ENCODE measurements around the gene FOXJ1. TPM values are rescaled to one million over a fixed set of nuclear protein-coding genes. Genes with fewer than 3 reads are reported as not detected.

The FOXJ1 gene
- total RNA-seq, 2 donors from 2014 or later = 0.33 to 3.4 TPM

DNA sequence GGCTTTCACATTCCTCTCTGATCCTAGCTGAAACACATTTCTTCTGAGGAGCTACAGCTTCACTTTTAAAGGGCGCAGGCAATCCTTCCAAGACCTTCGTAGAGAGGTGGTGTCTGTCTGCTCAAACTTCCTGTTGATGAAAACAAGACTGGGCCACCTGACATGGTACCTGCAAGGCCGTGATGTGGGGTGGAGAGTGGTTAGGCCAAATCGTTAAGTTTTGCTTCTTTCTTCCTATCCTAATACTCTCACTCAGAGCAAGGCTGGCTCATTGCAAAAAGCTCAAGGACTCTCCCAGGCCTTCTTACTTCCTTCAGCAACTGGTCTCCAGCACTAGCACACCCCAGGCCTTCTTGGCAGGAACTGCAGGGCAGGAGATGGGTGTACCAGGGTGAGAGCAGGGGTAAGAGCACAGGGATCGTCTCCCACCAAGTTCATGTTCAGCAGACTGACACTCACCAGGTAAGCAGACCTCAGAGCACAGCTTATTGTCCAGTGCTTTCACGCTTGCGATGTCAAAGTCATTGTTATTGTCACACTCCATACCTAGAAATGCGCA is 10.9 kb upstream of the FOXJ1 start:
- Histone ChIP-seq H3K36me3 (replicated peaks in 1 of 2; ENCODE audit: insufficient read depth in 1 of 2, low read depth in 2 of 2) (no peaks in the 10 kb centered on the region), H3K4me1 (no peaks in the 10 kb centered on the region), H3K27ac (no peak overlapping the region), H3K27me3 (no peaks in the 10 kb centered on the region), H3K4me3 (no peak overlapping the region), H3K9me3 (no peaks in the 10 kb centered on the region)
- ATAC-seq (no peak), DNase-seq (no peak)
- TF ChIP-seq, protein P1, sequence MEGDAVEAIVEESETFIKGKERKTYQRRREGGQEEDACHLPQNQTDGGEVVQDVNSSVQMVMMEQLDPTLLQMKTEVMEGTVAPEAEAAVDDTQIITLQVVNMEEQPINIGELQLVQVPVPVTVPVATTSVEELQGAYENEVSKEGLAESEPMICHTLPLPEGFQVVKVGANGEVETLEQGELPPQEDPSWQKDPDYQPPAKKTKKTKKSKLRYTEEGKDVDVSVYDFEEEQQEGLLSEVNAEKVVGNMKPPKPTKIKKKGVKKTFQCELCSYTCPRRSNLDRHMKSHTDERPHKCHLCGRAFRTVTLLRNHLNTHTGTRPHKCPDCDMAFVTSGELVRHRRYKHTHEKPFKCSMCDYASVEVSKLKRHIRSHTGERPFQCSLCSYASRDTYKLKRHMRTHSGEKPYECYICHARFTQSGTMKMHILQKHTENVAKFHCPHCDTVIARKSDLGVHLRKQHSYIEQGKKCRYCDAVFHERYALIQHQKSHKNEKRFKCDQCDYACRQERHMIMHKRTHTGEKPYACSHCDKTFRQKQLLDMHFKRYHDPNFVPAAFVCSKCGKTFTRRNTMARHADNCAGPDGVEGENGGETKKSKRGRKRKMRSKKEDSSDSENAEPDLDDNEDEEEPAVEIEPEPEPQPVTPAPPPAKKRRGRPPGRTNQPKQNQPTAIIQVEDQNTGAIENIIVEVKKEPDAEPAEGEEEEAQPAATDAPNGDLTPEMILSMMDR (IDR thresholded peaks at IDR 0.05) = no peak
- TF ChIP-seq POLR2A (IDR thresholded peaks at IDR 0.05) = no peak
- intact Hi-C loops (cut with DNase I) = no loop called here
- 81 to 83% methylated on average over 7 to 8 of the region's 8 CpGs for WGBS, 2 donors

DNA sequence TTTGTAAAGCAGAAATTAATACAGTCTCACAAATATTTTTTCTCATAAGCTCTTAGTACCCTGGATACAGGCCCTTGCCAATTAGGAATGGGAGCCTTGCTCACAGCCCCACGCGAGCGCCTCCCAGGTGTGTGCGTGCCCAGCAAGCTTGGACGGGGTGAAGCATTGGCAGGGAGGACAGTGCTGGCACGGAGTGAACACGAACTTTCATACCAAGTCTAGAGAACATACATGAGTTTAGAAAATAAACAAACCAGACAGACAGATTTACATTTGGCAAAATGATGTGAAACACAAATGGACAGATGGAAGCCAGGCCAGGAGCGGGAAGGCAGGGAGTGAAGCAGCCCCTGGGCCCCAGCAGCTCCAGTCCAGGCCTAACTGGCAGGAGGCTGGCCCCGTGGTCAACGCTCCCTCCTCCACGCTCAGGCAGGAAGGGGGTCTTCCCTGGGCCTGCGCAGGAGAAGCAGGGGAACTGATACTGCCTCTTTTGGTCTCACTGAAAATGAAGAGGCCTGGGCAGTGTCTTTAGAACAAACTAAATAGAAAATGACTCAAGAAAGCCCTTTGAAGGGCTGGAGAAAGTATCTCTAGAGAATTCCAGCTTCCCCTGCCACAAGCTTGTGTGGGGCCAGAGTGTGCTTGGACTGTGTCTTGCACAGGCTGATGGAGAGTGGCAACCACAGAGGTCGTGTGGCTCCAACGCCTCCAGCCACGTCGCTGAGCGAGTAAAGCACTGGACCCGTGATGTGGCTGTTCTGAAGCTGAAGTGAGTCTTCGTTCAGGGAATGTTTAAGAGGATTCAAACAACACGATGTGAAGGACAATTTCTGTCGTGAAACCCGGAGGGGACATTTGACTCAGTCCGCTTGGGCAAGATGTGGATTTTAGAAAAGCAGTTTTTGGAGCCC is 9.9 kb upstream of the FOXJ1 start:
- WGBS, 2 donors = 80 to 83% methylated on average over 20 to 23 of the region's 23 CpGs
- intact Hi-C loops (cut with DNase I) = no loop called here
- H3K9me3 ChIP-seq = no peaks in the 10 kb centered on the region
- TF ChIP-seq POLR2A (IDR thresholded peaks at IDR 0.05) = no peak
- TF ChIP-seq, protein P1 (IDR thresholded peaks at IDR 0.05) = no peak
- H3K4me1 ChIP-seq = no peaks in the 10 kb centered on the region
- H3K27ac ChIP-seq = no peak overlapping the region
- no peaks in the 10 kb centered on the region for H3K27me3 ChIP-seq
- ATAC-seq (no peak), DNase-seq (no peak)
- no peak overlapping the region for H3K4me3 ChIP-seq
- no peaks in the 10 kb centered on the region for H3K36me3 ChIP-seq (replicated peaks in 1 of 2; ENCODE audit: insufficient read depth in 1 of 2, low read depth in 2 of 2)

DNA sequence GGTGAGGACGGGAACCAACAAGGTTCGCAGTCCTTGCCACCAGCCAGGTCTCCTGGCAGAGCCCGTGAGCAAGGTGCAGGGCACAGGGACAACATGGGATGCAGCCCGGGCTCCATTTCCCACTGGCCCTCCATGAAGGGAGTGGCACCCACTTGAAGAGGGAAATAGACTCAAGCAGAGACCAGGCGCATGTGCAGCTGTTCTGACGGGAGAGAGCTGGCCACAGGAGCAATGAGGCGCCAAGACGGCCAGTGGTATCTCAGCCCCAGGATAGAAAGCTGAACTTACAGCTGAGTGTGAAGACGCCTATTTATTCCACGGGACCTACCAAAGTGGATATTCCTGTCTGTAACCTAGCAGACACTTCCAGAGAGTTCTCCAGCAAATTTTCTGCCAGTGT is 8.2 kb upstream of the FOXJ1 start:
- intact Hi-C loops (cut with DNase I) = no loop called here
- H3K27ac ChIP-seq = no peak overlapping the region
- H3K27me3 ChIP-seq = no peaks in the 10 kb centered on the region
- H3K4me3 ChIP-seq = no peak overlapping the region
- TF ChIP-seq, protein P1 (IDR thresholded peaks at IDR 0.05) = no peak
- TF ChIP-seq POLR2A (IDR thresholded peaks at IDR 0.05) = no peak
- DNase-seq (no peak), ATAC-seq (no peak)
- 68 to 80% methylated on average over 9 to 10 of the region's 10 CpGs for WGBS, 2 donors
- no peaks in the 10 kb centered on the region for H3K4me1 ChIP-seq
- no peaks in the 10 kb centered on the region for H3K9me3 ChIP-seq
- no peaks in the 10 kb centered on the region for H3K36me3 ChIP-seq (replicated peaks in 1 of 2; ENCODE audit: insufficient read depth in 1 of 2, low read depth in 2 of 2)

DNA sequence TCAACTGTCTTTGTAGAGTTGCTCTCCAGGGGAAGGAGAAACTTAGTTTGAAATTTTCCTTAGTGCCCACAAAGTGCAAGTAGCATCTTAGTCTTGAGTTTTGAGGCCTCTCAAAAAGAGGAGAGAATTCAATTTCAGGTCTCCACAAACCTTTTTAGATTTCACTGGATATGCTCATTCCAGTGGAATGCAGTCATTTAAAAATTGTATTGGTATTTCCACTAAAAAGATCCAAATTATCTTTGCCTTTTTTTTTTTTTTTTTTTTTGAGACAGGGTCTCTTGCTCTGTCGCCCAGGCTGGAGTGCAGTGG is 6.9 kb upstream of the FOXJ1 start:
- WGBS, 2 donors = 83 to 100% methylated on average over 1 of the region's 1 CpG

More for the DNA sequence above, 6.9 kb upstream of the FOXJ1 start:
- TF ChIP-seq POLR2A (IDR thresholded peaks at IDR 0.05) = no peak
- TF ChIP-seq, protein P1 (IDR thresholded peaks at IDR 0.05) = no peak
- no peaks in the 10 kb centered on the region for H3K9me3 ChIP-seq
- H3K27ac ChIP-seq = no peak overlapping the region
- ATAC-seq = no peak
- H3K4me3 ChIP-seq = no peak overlapping the region
- H3K27me3 ChIP-seq = no peaks in the 10 kb centered on the region
- no peak for DNase-seq
- H3K4me1 ChIP-seq = no peaks in the 10 kb centered on the region
- H3K36me3 ChIP-seq (replicated peaks in 1 of 2; ENCODE audit: insufficient read depth in 1 of 2, low read depth in 2 of 2) = no peaks in the 10 kb centered on the region
- intact Hi-C loops (cut with DNase I) = no loop called here

Measured in body of pancreas (tissue), 4 donors.